ENCODE results near the gene C10orf120. TPM values are rescaled to one million over a fixed set of nuclear protein-coding genes. Genes with fewer than 3 reads are reported as not detected.

Gene C10orf120
- total RNA-seq, 4 donors from 2014 or later: not detected

DNA sequence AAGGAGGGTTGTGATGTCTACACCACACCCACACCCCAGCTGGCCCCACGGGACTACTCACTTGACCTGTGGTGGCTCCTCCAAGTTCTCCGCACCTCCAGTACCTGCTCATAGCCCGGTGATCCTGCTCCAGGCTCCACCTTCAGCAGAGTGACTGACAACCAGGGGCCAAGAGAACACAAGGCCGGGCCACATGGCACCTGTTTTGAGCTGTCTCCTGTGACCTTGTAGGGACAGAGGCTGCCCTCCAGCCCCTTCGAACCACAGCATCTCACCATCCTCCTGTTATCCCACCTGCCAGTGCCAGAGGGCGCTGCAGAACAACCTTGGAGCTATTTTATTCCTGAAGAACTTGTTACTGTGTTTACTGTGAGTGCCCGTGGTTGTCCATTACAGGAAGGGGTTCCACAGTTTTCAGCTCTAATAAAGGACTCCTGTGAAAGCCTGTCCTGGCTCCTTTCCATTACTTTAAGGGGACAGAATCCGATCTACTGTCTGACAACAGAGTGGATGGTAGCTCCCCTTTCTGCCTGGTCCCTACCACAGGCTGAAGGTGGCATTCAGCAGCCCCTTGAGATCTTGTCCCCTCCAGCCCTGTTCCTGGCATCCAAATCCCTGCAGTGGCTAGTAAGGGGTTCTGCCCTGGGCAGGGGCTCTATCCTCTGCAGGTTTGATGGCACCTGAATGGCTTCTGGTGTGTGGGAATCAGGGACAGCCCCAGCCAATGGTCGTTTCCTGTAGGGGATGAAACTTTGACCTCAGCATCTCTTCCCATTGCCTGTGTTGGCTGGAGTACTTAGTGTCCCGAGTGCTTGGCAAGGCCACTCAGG lies 50.8 kb downstream of the C10orf120 start:
- no peak for DNase-seq (ENCODE audit: extremely low spot score)
- Histone ChIP-seq H3K27me3 (peaks cover 0 to 20% (median 0%) of the 10 kb centered on the region in 4 donors), H3K4me3 (no peak overlapping the region), H3K9me3 (no peaks in the 10 kb centered on the region), H3K4me1 (no peaks in the 10 kb centered on the region), H3K27ac (replicated peaks in 1 of 4) (no peak overlapping the region), H3K36me3 (no peaks in the 10 kb centered on the region)
- TF ChIP-seq POLR2AphosphoS5 (IDR thresholded peaks at IDR 0.05) (no peak), EP300 (IDR thresholded peaks at IDR 0.05) (no peak), POLR2A (IDR thresholded peaks at IDR 0.05; ENCODE audit: low read depth) (no peak)
- TF ChIP-seq, protein P1, sequence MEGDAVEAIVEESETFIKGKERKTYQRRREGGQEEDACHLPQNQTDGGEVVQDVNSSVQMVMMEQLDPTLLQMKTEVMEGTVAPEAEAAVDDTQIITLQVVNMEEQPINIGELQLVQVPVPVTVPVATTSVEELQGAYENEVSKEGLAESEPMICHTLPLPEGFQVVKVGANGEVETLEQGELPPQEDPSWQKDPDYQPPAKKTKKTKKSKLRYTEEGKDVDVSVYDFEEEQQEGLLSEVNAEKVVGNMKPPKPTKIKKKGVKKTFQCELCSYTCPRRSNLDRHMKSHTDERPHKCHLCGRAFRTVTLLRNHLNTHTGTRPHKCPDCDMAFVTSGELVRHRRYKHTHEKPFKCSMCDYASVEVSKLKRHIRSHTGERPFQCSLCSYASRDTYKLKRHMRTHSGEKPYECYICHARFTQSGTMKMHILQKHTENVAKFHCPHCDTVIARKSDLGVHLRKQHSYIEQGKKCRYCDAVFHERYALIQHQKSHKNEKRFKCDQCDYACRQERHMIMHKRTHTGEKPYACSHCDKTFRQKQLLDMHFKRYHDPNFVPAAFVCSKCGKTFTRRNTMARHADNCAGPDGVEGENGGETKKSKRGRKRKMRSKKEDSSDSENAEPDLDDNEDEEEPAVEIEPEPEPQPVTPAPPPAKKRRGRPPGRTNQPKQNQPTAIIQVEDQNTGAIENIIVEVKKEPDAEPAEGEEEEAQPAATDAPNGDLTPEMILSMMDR (IDR thresholded peaks at IDR 0.05): peak; percentile 33 to 51 (median 40)
- intact Hi-C loops (cut with DNase I): no loop called here
- 42% methylated on average over 9 of the region's 10 CpGs for WGBS

Other genes with a start within 250 kb of the C10orf120 start
- gene ARMS2, start 245.2 kb downstream of the C10orf120 start, total RNA-seq: 1 to 10 TPM in 1 of 4 donors, not detected in 3; 1.2 TPM
- gene HTRA1, start 238.3 kb downstream of the C10orf120 start, total RNA-seq: 100 to 1,000 TPM; 101 to 146 (median 109) TPM
- gene DMBT1, start 139.1 kb downstream of the C10orf120 start, total RNA-seq: under 1 TPM in 1 of 4 donors, not detected in 3; 0.63 TPM
- gene CUZD1, start 146.0 kb upstream of the C10orf120 start, total RNA-seq: under 1 TPM; 0.17 to 0.63 (median 0.43) TPM
- 1 to 10 TPM in 3 of 4 donors, not detected in 1; 1.2 to 3.1 (median 2.7) TPM for gene FAM24B, start 179.7 kb upstream of the C10orf120 start, total RNA-seq
- gene FAM24A, start 210.8 kb upstream of the C10orf120 start, total RNA-seq: not detected

Data from esophagus muscularis mucosa (tissue), 4 donors.